ENCODE data around the gene EP400.

DNA sequence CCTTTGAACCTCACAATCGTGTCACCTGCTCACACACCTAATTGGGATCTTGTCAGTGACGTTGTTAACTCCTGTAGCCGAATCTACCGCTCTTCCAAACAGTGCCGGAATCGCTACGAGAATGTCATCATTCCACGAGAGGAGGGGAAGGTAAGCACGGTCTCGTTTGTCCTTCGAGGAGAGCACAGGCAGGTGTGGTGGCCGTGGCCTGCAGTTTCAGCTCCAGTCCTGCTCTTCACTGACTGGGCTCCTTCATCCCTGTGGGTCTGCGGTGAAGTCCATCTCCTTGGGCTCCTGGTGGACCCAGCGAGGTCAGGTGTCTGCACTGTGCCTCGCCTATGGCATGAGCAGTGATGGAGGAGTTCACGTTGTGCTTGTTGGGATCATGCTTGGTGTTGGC, 96.0 kb downstream of the EP400 start:
- TF ChIP-seq GATA2 (IDR thresholded peaks at IDR 0.05; ENCODE audit: low read depth, low read length) (no peak), GATA3 (IDR thresholded peaks at IDR 0.05; ENCODE audit: low read depth, low read length) (no peak)

Measured in SH-SY5Y (cell line).